Measurements from ENCODE around the gene TMEM179. TPM values are rescaled to one million over a fixed set of nuclear protein-coding genes. Genes with fewer than 3 reads are reported as not detected.

TMEM179 gene
- total RNA-seq, 2 experiments from 2014 or later, result not detected

DNA sequence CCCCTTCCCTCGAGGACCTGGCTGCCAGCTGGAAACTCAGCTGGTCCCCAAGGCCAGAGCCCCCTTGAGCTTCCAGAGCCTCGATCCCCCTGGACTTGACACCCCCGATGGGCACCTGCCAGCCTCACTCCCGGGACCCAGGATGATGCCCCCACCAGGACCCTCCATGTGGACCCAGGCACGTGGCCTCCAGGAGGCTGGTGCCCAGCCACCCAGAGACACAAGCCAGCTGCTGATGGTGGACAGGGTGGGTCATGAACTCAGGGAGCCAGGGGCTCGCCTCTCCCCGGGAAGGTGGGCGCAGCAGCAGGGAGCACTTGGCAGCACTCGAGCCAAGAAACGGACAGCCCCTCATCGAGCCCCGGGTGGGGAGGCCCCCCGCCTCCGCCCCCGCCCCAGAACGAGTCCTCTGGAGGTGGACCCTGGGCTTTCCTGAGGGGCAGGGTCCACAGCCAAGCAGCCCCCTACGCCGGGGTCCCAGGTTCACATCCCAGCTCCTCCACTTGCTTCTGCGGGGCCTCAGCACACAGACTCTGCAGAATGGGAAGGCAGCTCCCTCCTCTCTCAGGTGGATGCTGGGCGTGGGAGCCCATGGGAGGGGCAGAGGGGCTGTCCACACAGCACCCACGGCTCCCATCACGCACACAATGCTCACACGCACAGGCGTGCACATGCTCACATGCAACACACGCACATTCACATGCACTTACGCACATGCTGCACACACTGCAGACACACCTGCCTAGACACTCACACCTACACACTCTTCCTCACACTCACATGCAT, 12.9 kb downstream of the TMEM179 start:
- no peaks in the 10 kb centered on the region for H3K4me1 Mint-ChIP-seq
- POLR2A ChIA-PET, result no interaction called here
- H3K9me3 Mint-ChIP-seq, result no peaks in the 10 kb centered on the region

DNA sequence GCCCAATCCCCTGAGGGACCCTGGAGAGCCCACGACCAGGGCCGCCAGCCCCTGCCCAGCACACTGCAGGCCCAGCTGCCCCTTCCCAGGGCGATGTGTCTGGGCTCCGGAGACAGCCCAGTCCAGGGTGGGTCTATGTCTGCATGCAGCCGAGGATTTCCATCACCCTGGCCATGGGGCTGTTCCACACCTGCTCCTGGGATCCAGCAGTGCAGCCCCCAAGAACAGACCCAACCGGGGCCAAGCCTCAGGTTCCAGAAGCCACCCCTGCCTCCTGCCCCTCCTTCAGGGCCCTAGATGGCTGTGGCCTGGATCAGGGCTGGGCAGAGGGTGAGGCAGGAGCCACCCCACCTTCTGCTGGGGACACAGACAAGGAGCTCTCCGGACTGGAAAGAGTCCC, 13.5 kb downstream of the TMEM179 start:
- Mint-ChIP-seq H3K9me3 (no peaks in the 10 kb centered on the region), H3K27ac (no peak overlapping the region), H3K36me3 (no peaks in the 10 kb centered on the region), H3K4me1 (no peaks in the 10 kb centered on the region), H3K4me3 (no peak overlapping the region), H3K27me3 (no peaks in the 10 kb centered on the region)
- ATAC-seq (ENCODE audit: low read depth), result no peak
- DNase-seq, result no peak
- POLR2A ChIA-PET, result no interaction called here

More for the DNA sequence above, 12.9 kb downstream of the TMEM179 start:
- Mint-ChIP-seq H3K27ac (no peak overlapping the region), H3K27me3 (no peaks in the 10 kb centered on the region), H3K36me3 (no peaks in the 10 kb centered on the region), H3K4me3 (no peak overlapping the region)
- no peak for ATAC-seq (ENCODE audit: low read depth)
- no peak for DNase-seq

DNA sequence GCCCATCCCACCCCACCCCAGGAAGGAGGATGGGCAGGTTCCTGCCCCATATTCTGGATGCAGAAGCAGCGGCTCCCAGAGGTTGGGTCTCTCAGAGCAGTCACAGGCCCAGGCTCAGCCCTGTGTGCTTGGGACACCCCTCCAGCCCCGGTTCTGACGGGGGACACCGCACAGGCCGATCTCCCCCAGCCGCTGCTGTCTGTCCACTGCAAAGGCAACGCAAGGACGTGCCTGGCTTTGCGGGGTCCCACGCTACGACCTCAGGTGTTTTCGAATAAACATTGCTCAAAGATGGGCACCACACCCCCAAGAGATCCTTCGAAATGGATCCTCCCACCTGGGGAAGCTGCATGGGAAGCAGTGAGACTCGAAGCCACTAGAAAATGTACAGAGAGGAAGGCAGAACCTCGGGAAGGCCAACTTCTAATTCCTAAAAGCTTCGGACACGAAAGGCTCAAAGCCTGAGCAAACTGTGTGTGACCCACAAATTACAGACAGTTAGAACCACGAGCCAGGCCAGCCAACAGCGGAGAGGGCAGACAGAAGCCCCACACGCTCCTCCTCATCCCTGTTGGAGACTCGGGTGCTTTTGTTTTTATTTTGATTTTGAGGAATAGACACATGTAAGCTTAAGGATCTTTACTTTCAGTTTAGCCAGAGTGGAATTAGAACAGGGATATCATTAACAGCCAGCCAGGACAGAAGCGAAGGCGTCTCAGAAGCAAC, 14.2 kb downstream of the TMEM179 start:
- DNase-seq (no peak), ATAC-seq (ENCODE audit: low read depth) (no peak)
- H3K36me3 Mint-ChIP-seq, result no peaks in the 10 kb centered on the region
- H3K27ac Mint-ChIP-seq, result no peak overlapping the region
- no peaks in the 10 kb centered on the region for H3K27me3 Mint-ChIP-seq
- POLR2A ChIA-PET, result no interaction called here
- H3K4me1 Mint-ChIP-seq, result no peaks in the 10 kb centered on the region
- H3K9me3 Mint-ChIP-seq, result no peaks in the 10 kb centered on the region
- H3K4me3 Mint-ChIP-seq, result no peak overlapping the region

DNA sequence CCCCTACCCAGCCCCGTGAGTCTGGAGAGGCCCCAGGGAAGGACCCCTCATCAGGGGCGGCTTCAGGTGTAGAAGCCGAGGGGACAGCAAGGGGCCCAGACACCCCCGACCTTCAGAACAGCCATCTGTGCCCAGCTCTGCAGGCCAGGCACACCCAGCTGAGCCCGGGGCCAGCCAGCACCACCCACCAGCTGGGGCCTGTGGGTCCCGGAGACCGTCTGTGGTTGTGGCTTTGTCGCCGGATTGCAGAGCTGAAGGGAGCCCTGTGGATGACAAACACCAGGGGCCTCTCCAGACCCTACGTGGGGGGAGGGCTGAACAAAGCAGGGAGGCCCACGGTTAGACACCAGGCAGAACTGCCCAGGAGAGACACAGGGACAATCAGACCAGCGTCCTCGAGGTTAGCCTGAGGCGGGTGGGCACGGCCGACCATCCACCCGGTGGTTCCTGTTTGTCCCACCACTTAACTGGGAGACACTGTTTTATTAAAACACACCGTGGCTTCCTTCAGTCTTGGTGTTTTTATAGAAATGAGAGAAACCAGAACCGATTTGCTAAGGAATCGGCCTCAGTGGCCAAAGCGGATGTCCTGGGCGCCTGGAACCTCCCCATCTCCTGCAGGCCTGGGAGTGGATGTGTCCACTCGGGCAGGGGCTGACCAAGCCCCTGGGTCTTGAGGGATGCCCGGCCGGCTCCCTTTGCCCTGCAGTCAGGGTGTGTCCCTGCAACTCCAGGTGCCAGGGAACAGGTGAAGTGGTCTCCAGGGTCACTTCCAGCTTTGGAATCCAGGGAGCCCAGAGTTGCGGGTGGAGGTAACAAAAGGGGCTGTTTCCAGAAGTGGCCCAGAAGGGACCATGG, 15.0 kb downstream of the TMEM179 start:
- Mint-ChIP-seq H3K27ac (no peak overlapping the region), H3K36me3 (no peaks in the 10 kb centered on the region), H3K4me1 (no peaks in the 10 kb centered on the region), H3K4me3 (no peak overlapping the region), H3K9me3 (no peaks in the 10 kb centered on the region), H3K27me3 (no peaks in the 10 kb centered on the region)
- POLR2A ChIA-PET, result no interaction called here
- DNase-seq (no peak), ATAC-seq (ENCODE audit: low read depth) (no peak)

DNA sequence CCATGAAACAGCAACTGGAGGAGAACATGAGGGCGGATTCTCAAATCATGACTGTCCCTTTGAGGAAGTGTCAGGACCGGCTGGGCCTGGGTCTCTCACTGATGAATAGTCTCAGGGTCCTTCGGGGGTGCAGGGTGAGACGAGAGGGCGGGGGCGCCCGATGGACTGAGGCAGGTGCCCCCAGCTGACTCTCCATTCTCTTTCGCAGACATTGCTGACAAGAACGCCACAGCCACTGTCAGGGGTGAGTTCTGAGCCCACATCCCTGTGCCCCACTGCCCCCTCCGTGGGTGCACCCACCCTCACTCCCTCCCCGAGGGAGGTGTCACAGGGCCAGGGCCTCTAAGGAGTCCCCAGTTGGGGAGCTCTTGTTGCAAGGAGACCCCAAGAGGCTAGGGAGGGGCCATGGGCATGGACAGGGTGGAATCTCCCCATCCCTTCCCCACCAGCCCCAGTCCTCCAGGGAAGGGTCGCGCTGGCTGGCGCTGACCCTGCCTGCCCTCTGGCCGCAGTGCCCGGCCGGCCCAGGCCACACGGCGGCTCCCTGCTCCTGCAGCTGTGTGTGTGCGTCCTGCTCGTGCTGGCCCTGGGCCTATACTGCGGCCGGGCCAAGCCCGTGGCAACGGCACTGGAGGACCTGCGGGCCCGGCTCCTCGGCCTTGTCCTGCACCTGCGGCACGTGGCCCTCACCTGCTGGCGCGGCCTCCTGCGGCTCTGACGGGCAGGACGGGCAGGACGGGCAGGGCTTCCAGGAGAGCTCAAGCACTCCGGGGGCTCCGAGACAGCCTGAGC, 16.3 kb downstream of the TMEM179 start:
- POLR2A ChIA-PET, result no interaction called here
- ATAC-seq (ENCODE audit: low read depth) (no peak), DNase-seq (no peak)
- H3K4me3 Mint-ChIP-seq, result no peak overlapping the region
- no peaks in the 10 kb centered on the region for H3K36me3 Mint-ChIP-seq
- no peak overlapping the region for H3K27ac Mint-ChIP-seq
- H3K9me3 Mint-ChIP-seq, result no peaks in the 10 kb centered on the region
- no peaks in the 10 kb centered on the region for H3K27me3 Mint-ChIP-seq
- H3K4me1 Mint-ChIP-seq, result no peaks in the 10 kb centered on the region

DNA sequence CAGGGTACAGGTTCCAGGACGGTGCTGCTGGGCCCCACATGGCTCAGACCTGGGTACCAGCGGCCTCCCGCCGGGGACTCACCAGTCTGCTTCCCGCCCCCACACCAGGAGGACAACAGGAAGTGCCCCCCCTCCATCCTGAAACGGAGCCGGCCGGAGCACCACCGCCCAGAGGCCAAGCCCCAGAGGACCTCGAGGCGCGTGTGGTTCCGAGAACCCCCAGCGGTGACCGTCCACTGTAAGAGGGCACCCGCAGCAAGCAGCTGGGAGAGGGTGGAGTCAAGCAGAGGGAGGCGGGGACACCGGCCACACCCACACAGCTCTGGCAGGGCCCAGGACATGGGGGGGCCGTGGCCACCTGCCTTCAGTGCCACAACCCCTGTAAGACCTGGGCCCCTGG, 16.9 kb downstream of the TMEM179 start:
- Mint-ChIP-seq H3K4me3 (no peak overlapping the region), H3K4me1 (no peaks in the 10 kb centered on the region), H3K27ac (no peak overlapping the region), H3K36me3 (no peaks in the 10 kb centered on the region), H3K27me3 (no peaks in the 10 kb centered on the region), H3K9me3 (no peaks in the 10 kb centered on the region)
- no peak for DNase-seq
- no peak for ATAC-seq (ENCODE audit: low read depth)
- POLR2A ChIA-PET, result no interaction called here

DNA sequence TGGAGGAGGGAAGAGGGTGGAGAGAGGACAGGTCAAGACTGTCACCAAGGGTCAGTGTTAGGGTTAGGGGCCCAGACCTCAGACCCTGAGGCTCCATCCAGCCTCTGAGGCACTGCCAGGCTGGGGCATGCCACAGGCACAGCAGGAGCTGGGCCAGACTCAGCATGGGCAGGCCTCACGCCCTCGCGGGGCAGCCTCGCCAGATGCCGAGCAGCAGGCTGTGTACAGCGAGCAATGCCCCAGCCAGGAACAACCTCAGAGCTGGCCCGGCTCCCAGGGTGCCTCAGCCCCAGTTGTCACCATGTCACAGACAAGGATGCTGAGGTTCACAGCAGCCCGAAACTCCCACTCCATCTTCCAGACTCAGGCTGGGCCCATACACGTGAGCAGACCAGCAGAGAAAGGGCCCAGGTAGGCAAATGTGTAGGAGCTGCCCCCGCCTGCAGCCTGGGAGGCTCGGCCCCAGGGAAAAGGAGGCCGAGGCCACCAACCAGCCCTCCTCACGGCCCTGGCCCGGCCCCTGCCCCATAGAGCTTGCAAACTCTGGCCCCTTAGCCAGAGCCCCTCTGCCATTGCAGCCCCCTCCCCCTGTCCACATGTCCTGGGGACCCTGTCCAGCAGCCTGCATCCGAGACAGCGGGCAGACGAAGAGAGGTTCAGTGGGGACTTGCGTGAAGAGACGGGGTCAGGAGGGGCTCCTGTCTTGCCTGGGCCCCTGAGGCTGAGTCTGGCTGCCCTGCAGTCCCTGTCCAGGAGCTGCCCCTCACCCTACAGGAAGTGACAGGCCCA, 17.5 kb downstream of the TMEM179 start:
- Mint-ChIP-seq H3K36me3 (no peaks in the 10 kb centered on the region), H3K9me3 (no peaks in the 10 kb centered on the region), H3K27me3 (no peaks in the 10 kb centered on the region), H3K4me3 (no peak overlapping the region), H3K27ac (no peak overlapping the region), H3K4me1 (no peaks in the 10 kb centered on the region)
- DNase-seq (no peak), ATAC-seq (ENCODE audit: low read depth) (no peak)
- POLR2A ChIA-PET, result no interaction called here

DNA sequence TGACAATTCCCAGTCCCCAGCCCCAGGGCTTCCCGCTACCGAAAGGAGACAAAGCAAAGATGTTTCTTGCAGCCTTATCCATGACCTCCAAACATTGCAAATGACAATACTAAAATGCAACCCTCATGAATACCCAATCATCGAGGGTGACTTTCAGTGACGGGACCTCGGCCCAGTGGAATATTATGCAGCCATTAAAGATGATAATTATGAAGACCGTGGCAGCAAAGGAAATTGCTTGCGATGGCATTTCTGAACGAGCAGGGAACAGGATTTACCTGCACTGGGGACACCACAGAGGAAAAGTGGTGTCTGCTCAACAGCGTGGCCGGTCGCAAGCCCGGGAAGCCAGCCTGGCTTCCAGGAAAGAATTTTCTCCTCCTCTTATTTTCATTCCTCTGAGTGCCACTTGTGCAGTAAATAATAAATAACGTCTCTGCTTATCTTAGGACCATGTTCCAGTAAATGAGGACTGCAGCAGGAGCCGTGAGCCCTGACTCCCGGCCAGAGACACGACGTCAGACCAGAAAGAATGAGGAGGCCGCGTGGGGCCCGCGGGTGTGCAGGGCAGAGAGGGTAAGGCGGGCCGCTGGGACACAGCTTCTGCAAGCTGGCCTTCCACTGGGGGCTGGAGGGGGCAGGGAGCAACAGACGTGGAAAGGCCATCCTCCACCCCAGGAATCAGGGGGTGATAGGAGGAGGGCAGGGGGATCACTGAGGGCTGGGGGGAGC, 18.4 kb downstream of the TMEM179 start:
- Mint-ChIP-seq H3K36me3 (no peaks in the 10 kb centered on the region), H3K27me3 (no peaks in the 10 kb centered on the region), H3K27ac (no peak overlapping the region), H3K4me3 (no peak overlapping the region), H3K4me1 (no peaks in the 10 kb centered on the region), H3K9me3 (no peaks in the 10 kb centered on the region)
- POLR2A ChIA-PET, result interaction anchor here (0.6 kb wide), 1 partner anchor 16 kb away, joined by 4 read pairs; no protein-coding TSS in a partner anchor
- ATAC-seq (ENCODE audit: low read depth) (no peak), DNase-seq (no peak)

DNA sequence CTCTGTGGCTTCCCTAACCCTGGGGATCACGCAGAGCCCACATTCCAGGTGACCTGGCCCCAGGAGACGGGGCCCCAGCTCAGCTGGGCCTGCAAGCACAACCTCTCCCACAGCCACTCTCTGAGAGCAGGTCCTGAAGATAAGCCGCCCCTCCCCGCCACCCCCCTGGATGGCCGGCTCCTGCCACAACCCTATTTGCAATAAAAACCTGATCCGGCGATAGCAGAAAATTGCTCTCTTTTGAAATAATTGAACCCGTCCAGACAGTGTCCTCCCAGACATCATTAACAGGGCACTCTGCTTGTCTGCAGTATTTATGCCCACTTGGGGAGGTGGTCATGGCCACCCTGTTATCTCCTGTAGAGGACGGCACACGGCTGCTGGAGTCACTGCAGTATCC, 20.0 kb downstream of the TMEM179 start:
- no peak overlapping the region for H3K27ac Mint-ChIP-seq
- no peaks in the 10 kb centered on the region for H3K27me3 Mint-ChIP-seq
- H3K4me3 Mint-ChIP-seq, result no peak overlapping the region
- H3K9me3 Mint-ChIP-seq, result no peaks in the 10 kb centered on the region
- POLR2A ChIA-PET, result no interaction called here
- no peaks in the 10 kb centered on the region for H3K4me1 Mint-ChIP-seq
- H3K36me3 Mint-ChIP-seq, result no peaks in the 10 kb centered on the region
- ATAC-seq (ENCODE audit: low read depth), result no peak
- no peak for DNase-seq

DNA sequence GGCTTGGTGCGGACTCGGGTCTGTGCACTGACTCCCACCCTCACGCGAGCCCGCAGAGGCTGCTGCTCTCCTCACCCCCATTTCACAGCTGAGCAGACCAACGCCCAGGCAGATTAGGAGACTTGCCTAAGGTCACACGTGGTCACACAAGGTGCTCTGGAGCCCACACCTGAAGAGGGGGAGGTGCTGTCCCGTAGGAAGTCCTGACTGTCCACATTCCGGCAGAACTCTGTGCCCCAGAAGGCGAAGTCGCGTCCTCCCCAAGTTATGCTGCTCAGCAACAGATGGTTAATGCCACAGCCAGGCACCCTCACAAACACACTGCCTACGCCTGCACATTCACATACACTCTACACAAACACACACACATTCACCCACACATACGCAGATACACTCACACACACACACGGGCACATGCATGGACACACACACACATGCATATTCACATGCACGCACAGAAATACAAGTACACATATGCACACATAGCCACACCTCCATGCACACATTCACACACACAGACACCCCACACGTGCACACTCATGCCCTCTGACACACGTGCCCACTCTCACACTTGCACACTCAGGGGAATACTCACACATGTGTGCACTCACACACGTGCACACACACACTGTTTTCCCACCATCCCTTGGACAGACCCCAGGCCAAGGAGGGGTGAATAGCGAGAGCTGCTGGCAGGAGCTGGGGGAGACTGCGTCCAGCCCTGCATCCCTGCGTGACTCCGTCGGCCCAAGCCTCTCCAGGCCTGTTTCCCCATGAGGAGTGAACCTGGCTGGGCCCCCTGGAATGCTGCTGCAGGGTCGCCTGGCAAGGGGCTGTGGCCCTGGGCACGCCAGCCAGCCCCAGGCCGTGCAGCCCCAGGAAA, 20.9 kb downstream of the TMEM179 start:
- ATAC-seq (ENCODE audit: low read depth) (no peak), DNase-seq (no peak)
- H3K27ac Mint-ChIP-seq, result no peak overlapping the region
- POLR2A ChIA-PET, result no interaction called here
- H3K27me3 Mint-ChIP-seq, result no peaks in the 10 kb centered on the region
- no peaks in the 10 kb centered on the region for H3K36me3 Mint-ChIP-seq
- H3K4me3 Mint-ChIP-seq, result no peak overlapping the region
- H3K4me1 Mint-ChIP-seq, result no peaks in the 10 kb centered on the region
- H3K9me3 Mint-ChIP-seq, result no peaks in the 10 kb centered on the region

DNA sequence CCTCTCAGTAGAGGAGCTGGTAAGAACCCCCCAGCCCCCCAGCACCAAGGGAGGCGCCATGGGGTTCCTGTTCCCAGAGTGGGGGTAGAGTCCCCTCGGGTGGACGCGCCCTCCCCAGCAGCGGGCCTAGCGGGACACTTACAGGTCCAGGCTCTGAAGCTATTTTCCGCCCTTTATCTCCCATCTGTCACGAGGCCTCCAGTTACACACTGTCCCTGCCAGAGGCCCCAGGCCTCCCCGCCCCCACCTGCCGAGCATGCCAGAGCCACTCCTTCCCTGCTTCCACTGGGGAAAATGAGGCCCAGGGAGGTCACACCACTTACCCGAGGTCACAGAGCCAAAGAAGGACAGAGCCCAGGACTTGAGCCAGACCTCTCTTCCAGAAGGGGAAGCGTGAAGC, 21.9 kb downstream of the TMEM179 start:
- ATAC-seq (ENCODE audit: low read depth), result no peak
- H3K27ac Mint-ChIP-seq, result no peak overlapping the region
- DNase-seq, result no peak

More for the DNA sequence above, 21.9 kb downstream of the TMEM179 start:
- H3K36me3 Mint-ChIP-seq, result no peaks in the 10 kb centered on the region
- no peak overlapping the region for H3K4me3 Mint-ChIP-seq
- H3K27me3 Mint-ChIP-seq, result no peaks in the 10 kb centered on the region
- H3K4me1 Mint-ChIP-seq, result no peaks in the 10 kb centered on the region
- POLR2A ChIA-PET, result no interaction called here
- no peaks in the 10 kb centered on the region for H3K9me3 Mint-ChIP-seq
